Mammary epithelial cell (primary cell): ENCODE data around the gene STRBP.

Experiments
- EZH2 ChIP-seq: IDR thresholded peaks from 2 replicates; pipeline ENCODE4 v1.6.1; 2012; ENCODE audit warnings: low read length, inconsistent platforms, borderline replicate concordance
- TF ChIP-seq, protein P1 (sequence below), 2 donors: IDR thresholded peaks in 1 of 2; conservative IDR thresholded peaks in 1 of 2; 2 replicates each; pipeline ENCODE4 v1.5.1; 2011 to 2012; ENCODE audit warnings: inconsistent platforms in 2 of 2, low read length in 2 of 2, mild to moderate bottlenecking in 2 of 2, control low read depth in 1 of 2, low read depth in 1 of 2; ENCODE audit not compliant: insufficient read depth in 1 of 2; ENCODE audit errors: extremely low read depth in 1 of 2

DNA sequence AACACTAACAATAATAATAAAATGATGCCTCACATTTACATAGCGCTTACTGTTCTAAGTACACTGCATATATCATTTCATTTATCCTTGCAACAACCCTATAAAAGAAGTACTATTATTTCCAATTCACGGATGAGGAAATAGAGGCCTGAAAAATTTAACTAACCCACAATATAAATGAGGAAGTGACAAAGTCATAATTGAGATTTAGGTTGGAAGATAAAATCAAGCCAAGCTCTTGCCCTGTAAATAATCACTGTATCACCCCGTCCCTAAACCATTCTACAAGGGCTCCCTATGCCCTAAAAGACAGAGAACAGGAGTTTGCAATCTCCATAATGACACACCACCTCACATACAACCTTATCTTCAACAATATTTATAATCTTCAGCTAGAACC lies 49.6 kb downstream of the STRBP start:
- TF ChIP-seq, protein P1, sequence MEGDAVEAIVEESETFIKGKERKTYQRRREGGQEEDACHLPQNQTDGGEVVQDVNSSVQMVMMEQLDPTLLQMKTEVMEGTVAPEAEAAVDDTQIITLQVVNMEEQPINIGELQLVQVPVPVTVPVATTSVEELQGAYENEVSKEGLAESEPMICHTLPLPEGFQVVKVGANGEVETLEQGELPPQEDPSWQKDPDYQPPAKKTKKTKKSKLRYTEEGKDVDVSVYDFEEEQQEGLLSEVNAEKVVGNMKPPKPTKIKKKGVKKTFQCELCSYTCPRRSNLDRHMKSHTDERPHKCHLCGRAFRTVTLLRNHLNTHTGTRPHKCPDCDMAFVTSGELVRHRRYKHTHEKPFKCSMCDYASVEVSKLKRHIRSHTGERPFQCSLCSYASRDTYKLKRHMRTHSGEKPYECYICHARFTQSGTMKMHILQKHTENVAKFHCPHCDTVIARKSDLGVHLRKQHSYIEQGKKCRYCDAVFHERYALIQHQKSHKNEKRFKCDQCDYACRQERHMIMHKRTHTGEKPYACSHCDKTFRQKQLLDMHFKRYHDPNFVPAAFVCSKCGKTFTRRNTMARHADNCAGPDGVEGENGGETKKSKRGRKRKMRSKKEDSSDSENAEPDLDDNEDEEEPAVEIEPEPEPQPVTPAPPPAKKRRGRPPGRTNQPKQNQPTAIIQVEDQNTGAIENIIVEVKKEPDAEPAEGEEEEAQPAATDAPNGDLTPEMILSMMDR (conservative IDR thresholded peaks at IDR 0.05 in 1 of 2, IDR thresholded peaks at IDR 0.05 in 1 of 2; ENCODE audit: extremely low read depth in 1 of 2, insufficient read depth in 1 of 2, low read depth in 1 of 2, low read length in 2 of 2): no peak
- no peak for TF ChIP-seq EZH2
